K562 (cell line): Measurements from ENCODE around the gene ADAR. TPM values are rescaled to one million over a fixed set of nuclear protein-coding genes. Genes with fewer than 3 reads are reported as not detected.

Experiments
- CHD4 ChIP-seq: fragments of 200-600 bp; sonication (generic); IDR thresholded peaks from 3 replicates; pipeline ENCODE4 v1.6.1; 2012; ENCODE audit warnings: low read depth, mild to moderate bottlenecking, mixed read lengths, low read length, inconsistent platforms; ENCODE audit not compliant: insufficient read depth, insufficient replicate concordance, poor library complexity, severe bottlenecking
- EHMT2 ChIP-seq: fragments of 450-650 bp; IDR thresholded peaks from 2 replicates; pipeline ENCODE4 v1.6.1; 2018; ENCODE audit warnings: antibody characterized with exemption
- GTF2E2 ChIP-seq: fragments of 200-800 bp; sonication (Bioruptor generic); IDR thresholded peaks from 2 replicates; pipeline ENCODE4 v1.6.1; 2016; ENCODE audit warnings: missing genetic modification characterization, missing compliant biosample characterization
- ZNF445 ChIP-seq: fragments of 250-450 bp; sonication (Bioruptor Pico); IDR thresholded peaks from 2 replicates; pipeline ENCODE4 v1.4.0; 2020; ENCODE audit warnings: low read depth, mild to moderate bottlenecking, moderate library complexity
- ZNF766 ChIP-seq: fragments of 200-800 bp; sonication (Bioruptor generic); conservative IDR thresholded peaks from 2 replicates; pipeline ENCODE4 v1.6.1; 2016; ENCODE audit warnings: missing genetic modification characterization, missing compliant biosample characterization
- polyA plus RNA-seq, 8 experiments: library from polyadenylated mRNA; depleted of rRNA in 4 of 8; stranded (reverse) in 5 of 8; unstranded in 3 of 8; fragments of >200 nt; fragmentation: Nextera tagmentation in 2 of 8; fragmentation: Illumina TruSeq in 1 of 8; extraction: Ambion mirVana in 2 of 8; extraction: Trizol in 1 of 8; gene quantifications; 2 replicates each; pipeline versions ENCODE4 v1.2.1 to v1.2.3, GENCODE V29; 2011 to 2014; ENCODE audit warnings: inconsistent platforms in 1 of 8, missing spikeins in 1 of 8
- total RNA-seq, 7 experiments: library from RNA; depleted of rRNA in 6 of 7; stranded (reverse); fragments of >200 nt in 6 of 7; fragmentation: Illumina TruSeq in 2 of 7; extraction: Trizol in 2 of 7; gene quantifications; 2 replicates each; pipeline versions ENCODE4 v1.2.1 to v1.2.3, GENCODE V29; 2011 to 2021; ENCODE audit warnings: low replicate concordance in 1 of 7
- TF ChIP-seq, protein P1 (sequence below), 2 experiments: fragments of 450-650 bp; IDR thresholded peaks; 2 replicates each; pipeline ENCODE4 v1.6.1; 2016; ENCODE audit warnings: mild to moderate bottlenecking in 2 of 2, borderline replicate concordance in 1 of 2, low read depth in 1 of 2, moderate library complexity in 1 of 2
- TF ChIP-seq, protein P2 (sequence below), 2 experiments: fragments of 450-650 bp; formaldehyde crosslinking in 1 of 2; IDR thresholded peaks; 2 replicates each; pipeline versions ENCODE4 v1.4.0 to v1.6.1; 2014 to 2020; ENCODE audit warnings: mild to moderate bottlenecking in 2 of 2, borderline replicate concordance in 1 of 2, low read depth in 1 of 2

The ADAR gene
- total and polyA plus RNA-seq, 9 of the 15 experiments (the other 6 are each of a cell fraction or from before 2014, with no cell fraction given), result 30.1 to 123 (median 60.2) TPM

DNA sequence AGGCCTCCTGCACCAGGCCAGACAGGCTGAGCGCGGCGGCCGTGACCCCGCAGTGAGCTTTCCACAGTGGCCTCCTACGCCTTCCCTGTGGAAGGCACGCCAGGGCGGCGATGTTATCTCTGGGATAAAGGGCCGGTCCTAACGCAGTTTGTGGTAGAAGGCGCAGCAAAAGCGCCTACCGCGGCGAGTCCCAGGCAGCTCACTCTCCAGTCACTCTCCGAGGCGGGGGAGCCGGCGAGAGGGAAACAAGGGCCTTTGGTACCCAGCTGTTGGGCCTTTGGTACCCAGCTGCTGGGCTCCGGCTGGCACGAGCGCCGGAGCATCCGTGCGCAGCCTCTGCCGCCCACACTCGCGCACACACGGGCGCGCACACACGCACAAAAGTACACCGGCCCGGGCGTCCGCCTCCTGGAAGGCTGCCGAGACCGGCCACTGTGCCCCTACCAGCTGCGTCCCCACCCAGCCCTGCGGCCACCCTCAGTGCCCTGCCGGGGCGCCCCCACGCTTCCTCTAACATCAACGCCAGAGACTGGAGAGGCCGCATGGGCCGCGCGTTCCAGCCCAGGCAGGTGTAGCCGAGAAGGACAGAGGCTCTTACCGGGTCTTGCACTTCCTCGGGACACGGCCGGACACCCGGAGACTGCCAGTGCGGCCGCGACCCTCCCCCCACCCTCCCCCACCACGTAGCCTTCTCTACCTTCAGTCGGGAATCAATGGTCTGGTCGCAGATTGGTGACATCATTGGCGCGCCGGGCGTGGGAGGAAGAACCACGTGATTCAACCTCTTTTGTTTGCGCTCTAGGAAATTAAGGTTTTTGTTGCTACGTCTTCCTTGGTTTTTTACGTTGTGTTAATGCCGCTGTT lies 19.5 kb upstream of the ADAR start (continued):
- TF ChIP-seq, protein P1, sequence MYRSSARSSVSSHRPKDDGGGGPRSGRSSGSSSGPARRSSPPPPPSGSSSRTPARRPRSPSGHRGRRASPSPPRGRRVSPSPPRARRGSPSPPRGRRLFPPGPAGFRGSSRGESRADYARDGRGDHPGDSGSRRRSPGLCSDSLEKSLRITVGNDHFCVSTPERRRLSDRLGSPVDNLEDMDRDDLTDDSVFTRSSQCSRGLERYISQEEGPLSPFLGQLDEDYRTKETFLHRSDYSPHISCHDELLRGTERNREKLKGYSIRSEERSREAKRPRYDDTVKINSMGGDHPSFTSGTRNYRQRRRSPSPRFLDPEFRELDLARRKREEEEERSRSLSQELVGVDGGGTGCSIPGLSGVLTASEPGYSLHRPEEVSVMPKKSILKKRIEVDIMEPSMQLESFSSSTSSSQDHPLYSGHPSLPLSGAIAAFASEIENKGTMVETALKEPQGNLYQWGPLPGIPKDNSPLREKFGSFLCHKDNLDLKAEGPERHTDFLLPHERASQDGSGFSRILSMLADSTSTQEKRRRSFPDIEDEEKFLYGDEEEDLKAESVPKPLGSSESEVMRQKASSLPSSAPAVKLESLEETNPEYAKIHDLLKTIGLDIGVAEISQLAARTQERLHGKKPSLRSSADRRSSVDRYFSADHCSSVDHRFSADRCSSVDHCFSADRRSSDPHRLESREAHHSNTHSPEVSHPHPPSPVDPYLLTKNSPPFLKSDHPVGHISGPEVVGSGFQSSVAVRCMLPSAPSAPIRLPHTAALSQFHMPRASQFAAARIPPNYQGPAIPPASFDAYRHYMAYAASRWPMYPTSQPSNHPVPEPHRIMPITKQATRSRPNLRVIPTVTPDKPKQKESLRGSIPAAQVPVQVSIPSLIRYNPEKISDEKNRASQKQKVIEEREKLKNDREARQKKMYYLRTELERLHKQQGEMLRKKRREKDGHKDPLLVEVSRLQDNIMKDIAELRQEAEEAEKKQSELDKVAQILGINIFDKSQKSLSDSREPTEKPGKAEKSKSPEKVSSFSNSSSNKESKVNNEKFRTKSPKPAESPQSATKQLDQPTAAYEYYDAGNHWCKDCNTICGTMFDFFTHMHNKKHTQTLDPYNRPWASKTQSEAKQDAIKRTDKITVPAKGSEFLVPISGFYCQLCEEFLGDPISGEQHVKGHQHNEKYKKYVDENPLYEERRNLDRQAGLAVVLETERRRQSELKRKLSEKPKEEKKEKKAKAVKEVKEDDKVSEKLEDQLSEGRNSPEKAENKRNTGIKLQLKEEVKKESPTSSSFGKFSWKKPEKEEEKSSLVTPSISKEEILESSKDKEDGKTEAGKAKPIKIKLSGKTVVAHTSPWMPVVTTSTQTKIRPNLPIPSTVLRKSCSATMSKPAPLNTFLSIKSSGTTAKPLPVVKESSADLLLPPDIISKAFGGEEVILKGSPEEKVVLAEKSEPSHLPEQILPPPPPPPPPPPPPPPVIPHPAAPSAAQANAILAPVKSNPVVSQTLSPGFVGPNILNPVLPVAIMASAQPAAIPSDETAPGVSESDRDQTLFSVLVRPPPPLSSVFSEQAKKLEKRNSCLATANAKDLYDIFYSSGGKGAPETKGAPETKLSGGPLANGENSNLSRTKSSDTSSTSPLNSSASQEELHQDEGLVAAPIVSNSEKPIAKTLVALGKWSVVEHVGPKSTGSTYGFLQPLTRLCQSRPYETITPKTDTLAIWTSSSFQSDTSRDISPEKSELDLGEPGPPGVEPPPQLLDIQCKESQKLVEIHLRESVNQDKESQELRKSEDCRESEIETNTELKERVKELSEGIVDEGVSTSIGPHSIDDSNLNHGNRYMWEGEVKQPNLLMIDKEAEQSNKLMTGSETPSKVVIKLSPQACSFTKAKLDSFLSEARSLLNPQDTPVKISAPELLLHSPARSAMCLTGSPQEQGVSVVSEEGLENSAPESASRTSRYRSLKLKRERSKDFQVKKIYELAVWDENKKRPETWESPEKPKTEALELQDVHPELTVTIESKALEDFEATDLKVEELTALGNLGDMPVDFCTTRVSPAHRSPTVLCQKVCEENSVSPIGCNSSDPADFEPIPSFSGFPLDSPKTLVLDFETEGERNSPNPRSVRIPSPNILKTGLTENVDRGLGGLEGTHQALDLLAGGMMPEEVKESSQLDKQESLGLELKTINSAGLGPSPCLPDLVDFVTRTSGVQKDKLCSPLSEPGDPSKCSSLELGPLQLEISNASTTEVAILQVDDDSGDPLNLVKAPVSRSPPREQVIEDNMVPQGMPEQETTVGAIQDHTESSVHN (IDR thresholded peaks at IDR 0.05; ENCODE audit: borderline replicate concordance in 1 of 2, low read depth in 1 of 2), result no peak
- TF ChIP-seq EHMT2 (peak; percentile 86), CHD4 (no peak), ZNF445 (no peak), GTF2E2 (tag) (0 out of 2 replicates have a peak, but pooled peaks have one; percentile 56), ZNF766 (CRISPR knock-in tag) (no peak; the same call in 1 of the 2 replicates)
- TF ChIP-seq, protein P2, sequence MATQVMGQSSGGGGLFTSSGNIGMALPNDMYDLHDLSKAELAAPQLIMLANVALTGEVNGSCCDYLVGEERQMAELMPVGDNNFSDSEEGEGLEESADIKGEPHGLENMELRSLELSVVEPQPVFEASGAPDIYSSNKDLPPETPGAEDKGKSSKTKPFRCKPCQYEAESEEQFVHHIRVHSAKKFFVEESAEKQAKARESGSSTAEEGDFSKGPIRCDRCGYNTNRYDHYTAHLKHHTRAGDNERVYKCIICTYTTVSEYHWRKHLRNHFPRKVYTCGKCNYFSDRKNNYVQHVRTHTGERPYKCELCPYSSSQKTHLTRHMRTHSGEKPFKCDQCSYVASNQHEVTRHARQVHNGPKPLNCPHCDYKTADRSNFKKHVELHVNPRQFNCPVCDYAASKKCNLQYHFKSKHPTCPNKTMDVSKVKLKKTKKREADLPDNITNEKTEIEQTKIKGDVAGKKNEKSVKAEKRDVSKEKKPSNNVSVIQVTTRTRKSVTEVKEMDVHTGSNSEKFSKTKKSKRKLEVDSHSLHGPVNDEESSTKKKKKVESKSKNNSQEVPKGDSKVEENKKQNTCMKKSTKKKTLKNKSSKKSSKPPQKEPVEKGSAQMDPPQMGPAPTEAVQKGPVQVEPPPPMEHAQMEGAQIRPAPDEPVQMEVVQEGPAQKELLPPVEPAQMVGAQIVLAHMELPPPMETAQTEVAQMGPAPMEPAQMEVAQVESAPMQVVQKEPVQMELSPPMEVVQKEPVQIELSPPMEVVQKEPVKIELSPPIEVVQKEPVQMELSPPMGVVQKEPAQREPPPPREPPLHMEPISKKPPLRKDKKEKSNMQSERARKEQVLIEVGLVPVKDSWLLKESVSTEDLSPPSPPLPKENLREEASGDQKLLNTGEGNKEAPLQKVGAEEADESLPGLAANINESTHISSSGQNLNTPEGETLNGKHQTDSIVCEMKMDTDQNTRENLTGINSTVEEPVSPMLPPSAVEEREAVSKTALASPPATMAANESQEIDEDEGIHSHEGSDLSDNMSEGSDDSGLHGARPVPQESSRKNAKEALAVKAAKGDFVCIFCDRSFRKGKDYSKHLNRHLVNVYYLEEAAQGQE (IDR thresholded peaks at IDR 0.05; ENCODE audit: borderline replicate concordance), result peak; percentile 39; the same call in 1 of the 2 replicates
- TF ChIP-seq, protein P2 (CRISPR knock-in tag; IDR thresholded peaks at IDR 0.05; ENCODE audit: low read depth), result no peak
